Non-pigmented ciliary epithelial cell (primary cell): ENCODE results near the gene NFU1.

ENCODE experiments used
- DNase-seq: peaks from one replicate; pipeline ENCODE4 v3.0.0-alpha.2; 2010; ENCODE audit warnings: low read depth

The NFU1 gene

DNA sequence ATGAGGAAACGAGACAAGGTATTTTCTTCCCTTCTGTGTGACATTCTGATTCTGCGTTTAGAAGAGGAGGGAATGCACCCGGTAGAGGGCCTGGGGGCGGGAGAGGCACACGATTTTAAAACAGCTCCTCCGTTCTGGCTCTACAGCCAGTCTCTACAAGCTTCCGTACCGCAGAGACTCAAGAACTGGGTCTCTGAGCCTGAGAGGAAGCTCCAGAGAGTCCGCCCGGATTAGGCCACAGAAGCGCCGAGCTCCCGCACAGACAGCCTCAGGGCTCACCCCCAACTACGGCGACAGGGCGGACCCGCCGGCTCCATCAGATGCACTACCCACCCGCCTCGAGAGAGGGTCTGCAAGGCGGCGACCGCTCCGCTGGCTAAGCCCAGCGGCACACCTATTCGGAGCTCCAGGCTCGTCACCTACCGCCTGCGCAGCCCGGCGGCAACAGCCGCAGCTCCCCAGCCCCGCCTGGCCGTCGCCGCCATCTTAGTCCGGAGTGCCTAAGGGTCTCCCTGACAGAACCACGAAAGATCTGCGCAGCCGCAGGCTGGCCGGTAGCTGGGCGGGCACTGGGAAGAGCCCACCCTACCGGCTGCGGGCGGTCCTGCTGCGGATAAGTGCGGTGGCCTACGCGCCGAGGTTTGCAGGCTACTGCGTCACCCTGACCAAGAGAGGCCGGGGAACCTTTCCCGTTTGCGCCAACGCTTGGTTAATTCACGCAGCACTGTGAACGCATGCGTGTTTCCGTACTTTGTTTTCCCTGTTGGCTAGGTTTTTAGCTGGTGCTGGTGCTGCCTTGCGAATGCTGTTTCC, at the start of gene NFU1:
TSS of gene NFU1 (minus strand) at position 498 of the 813 bp plus-strand sequence. CDS start at position 485, 13 bp downstream.
- peak; percentile 84 for DNase-seq

DNA sequence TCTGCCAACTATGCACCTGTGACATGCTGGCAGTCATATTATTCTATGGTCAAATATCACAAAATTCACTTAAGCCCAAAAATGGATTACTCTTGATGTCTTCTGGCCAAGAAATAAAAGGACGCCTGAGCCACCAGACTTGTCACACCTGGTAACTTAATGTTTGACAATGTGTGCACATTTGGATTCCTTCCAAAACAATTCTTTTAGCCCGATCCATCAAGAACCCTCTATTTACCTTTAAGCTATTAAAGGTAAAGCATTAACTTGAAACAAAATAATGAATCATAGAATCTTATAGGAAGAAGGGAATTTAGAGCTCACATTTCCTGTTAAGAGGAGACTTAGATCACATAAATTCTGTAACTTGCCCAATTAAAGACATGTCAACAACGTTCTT, 46.5 kb upstream of the NFU1 start:
- no peak for DNase-seq

DNA sequence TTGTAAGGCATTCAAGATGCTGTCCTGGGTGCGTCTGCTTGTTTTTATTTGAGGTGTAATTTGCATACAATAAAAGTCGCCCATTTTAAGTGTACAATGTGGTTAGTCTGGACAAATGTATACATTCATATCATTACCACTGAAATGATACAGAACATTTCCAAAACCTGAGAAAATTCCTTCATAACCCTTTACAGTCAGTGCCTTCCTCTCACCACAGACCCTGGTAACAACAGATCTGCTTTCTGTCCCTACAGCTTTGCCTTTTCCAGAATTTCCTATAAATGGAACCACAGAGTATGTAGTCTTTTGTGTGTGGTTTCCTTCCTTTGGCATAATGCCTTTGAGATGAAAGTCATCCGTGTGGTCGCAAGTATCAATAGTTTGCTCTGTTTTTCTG, 45.8 kb upstream of the NFU1 start:
- DNase-seq: no peak

DNA sequence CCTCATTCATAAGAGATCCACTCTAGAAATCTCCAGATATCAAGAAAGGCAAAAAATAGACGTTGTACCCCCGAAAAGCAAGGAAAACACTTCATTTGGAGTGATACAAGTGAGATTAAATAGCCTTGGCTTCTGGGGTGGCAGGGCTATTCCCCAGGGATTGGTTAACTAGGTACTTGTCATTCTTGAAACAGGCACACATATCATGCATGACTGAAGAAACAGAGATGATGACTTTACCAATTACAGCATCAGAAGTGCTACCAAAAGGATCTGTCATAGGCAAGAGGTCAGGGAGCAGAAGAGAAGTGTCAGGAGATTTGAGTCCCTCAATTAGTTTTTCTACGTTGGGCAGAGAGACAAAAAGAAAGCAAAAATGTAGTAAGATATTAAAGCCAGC, 45.2 kb upstream of the NFU1 start:
- DNase-seq: no peak

DNA sequence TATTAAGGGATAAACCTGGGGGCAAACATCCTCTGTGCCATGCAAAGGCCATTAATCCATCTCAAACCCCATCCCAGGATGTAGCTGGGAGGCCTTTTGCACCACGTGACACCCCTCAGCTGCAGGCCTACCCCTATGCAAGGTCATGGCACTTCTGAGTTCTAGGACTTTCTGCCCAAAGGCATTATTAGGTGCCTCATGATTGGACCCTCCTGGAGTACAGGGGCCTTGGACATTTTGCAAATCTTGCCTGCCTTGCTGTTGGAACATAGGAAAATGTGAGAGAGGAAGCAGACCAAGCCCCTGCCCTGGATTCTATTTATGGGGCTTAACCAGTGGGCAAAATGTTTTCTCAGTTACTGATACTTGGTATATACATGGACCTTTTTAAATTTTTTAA, 44.2 kb upstream of the NFU1 start:
- DNase-seq: no peak

DNA sequence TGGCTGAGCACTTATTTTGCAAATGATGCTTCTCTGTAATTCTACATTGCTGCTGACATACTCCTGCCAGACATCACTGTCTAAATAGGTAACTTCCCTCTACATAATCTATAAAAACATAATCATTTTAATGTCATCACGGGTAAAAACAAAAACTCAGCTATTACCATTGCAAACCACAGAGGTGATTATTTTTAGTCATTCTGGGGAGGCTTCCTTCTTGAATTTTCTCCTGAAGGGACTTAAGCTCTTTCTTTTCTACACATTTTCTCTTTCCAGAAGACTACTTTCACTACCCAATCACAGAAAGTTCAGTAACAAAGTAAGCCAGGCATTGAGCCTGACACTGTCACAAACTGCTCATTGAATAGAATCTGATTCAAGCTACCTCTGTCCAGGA, 40.4 kb upstream of the NFU1 start:
- DNase-seq: no peak

DNA sequence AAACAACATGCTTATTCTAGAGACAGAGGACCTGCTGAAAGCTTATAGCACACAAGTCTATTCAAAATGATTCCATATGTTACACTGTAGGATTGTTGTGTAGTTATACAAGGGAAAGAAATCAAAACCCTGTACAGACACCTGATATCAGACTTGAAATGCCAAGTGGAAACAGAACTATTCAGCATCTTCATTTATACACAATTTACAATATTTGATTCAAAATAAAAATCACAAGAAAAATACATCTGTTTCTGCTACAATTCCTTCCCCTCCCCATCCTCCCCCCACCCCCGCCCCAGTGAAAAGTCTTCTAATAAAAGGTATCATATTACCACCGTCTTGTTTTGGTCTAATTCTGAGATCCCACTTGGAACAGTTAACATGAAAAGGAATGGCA, 37.5 kb upstream of the NFU1 start:
- DNase-seq: no peak

DNA sequence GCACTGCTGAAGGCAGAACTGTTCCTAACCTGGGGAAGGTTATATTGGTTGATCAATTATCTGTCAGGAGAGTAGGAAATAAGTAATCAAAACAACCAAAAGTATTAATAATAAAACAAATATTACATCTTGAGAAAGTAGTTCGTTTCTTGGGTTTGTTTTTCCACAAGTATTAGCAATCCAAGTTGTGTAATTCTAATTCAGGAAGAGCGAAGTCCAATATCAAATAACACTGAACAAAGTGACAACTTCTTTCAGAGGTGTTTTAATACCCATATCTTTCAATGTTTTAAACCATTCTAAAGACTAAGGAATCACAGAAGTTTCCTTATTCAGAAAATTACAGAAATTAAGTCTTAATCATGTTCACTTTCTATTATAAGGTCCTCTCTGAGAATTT, 34.6 kb upstream of the NFU1 start:
- DNase-seq: no peak

DNA sequence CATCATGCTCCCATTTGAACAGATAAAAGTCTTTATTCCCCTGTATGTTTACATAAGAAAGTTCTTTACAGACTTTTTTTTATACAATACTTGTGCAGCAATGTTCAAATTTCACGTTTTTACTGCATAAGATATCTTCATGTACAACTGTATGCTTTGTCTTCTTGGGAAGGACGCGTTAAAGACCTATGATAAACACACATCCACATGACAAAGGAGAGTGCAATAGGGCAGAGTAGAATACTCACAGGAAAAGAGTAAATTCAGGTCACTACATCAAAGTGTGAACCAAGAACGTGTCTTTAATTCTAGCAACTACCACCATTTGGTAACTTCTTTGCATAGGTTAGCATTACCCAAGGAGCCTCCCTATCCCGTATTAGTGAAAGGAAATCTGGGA, 33.7 kb upstream of the NFU1 start:
- no peak for DNase-seq

DNA sequence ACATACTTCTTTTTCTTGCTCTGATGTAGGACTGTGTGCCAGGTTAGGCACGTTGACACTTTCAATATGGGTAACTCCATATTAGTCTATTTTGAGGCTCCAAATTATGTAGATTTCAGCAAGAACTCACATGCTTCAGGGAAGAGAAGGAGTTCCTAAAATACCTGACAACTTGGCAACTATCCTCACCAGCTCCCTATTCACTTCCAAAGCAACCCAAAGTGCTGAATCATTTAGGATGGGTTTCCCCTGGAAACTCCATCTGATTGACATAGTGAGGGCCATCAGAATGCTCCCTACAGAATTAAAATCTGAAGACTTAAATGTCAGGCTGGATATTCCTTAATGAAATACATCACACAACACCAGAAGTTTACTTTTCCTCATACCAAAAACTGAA, 32.5 kb upstream of the NFU1 start:
- no peak for DNase-seq

DNA sequence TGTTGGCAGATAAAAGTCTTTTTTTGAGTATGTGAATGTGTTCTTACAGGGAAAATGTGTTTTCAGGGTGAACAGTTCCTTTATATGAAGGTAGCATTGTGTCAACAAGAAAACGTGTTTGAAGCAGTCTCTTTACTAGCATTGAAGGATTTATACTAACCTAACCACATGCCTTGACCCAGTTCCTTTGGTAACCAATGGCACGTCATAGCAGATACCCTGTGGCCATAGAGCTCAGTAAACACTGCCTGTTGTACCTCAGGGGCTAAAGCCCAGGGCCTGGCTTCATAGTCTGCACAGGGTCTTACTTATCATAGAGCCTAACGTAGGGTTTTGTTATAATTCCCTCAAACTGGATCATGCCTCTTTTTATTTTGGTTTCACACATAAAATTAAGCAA, 32.1 kb upstream of the NFU1 start:
- DNase-seq: no peak

DNA sequence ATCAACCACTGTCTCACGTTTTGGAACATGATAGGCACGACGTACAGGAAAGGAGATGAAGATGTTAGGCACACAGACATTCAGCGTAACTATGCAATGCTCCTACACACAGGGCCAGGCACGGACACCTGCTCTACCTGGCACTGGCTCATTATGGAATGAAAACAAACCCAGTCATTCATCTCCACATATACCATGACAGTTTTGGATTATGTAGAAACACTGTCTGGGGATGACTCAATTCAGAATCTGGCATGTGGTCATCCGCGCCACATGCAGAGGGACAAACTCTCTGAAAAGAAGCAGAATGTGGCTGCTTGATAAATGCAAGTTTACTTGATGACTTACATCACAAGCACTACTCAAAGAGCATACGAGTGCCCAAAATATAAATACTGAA, 29.5 kb upstream of the NFU1 start:
- no peak for DNase-seq

DNA sequence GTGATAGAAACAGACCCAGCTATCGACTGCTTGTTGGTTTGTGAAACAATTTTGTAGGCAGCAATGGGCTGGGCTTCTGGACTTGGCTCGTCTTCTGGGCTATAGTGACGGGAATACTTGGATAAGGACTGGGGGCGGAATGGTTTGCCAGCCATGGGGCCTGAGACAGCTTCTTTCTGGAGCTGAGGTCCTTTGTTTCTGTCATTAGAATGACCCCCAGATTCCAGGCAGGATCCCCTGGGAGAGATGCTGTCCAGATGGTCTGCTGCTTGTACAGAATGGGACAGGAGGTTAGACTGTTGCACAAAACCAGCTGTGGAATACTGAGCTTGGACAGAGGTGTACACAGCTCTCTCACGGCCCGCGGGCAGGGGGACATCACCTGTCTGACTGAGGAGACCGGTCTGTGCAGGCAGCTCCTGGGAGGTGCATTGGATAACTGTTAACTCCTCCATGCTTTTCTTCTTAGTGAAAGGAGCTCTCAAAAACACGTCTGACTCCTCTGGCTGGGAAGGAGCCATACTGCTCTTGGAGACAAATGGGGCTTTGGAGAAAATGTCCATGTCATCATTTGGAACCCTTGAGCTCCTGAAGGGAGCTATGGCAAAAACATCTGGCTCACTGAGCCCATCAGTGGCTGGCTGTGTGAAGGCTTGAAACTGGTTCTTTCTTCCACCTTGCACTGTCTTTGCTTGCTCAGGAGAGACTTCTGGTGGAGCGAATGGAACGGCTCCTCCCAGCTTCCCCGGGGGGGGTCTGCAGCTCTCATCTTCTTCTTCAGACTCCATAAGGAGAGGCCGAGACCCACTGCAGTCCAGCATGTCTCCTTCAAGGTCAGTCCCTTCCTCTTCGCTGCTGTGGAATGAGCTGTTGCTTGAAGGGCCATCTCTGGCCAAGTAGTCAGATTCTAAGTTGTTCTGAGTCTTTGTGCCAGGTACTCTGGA, 28.6 kb upstream of the NFU1 start:
- no peak for DNase-seq

DNA sequence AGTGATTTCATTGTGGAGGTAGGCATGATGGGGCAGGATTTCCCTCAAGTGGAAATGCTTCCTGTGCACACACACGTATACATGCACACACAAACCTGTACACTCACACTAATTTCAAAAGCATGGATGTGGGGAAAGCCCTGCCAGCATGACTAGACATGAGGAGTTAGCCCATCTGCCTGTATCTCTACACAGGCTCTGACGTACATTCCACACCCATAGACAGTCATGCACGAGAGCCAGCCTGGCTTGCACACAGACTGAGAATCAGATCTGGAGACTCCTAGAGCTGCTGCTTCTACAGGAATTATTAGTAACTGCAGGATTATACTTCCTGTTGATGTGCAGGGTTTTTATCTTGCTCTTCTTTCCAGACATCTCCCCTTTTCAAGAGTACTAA, 27.3 kb upstream of the NFU1 start:
- peak; percentile 2 for DNase-seq

DNA sequence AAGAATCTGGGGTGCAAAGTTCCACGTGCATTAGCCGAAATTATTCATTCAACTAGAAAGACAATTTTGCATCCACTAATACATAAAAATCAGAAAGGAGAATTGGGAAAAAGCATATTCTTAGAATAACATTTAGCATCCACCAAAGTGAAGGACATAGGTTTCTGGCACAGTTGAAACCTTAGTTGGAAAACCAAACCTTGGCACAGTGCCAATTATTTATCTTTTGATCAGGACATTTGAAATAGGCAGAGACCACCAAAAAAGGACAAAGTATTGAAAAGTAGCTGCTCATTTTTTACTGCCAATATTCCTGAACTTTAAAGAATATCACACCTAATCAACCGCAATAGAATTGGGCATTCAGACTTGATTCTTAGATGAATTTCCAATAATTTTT, 25.5 kb upstream of the NFU1 start:
- DNase-seq: no peak

DNA sequence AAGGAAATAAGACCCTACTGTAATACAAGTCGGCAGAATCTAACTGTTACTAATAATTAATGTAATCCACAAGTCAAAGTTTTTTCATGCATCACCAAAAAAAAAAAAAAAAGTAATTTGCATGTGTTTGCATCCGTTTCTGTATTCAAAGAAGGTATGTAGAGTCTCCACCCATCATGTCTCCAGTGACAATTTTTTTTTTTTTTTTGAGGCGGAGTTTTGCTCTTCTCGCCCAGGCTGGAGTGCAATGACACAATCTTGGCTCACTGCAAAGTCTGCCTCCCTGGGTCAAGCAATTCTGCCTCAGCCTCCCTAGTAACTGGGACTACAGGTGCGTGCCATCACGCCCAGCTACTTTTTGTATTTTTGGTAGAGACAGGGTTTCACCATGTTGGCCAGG, 24.2 kb upstream of the NFU1 start:
- DNase-seq: no peak

DNA sequence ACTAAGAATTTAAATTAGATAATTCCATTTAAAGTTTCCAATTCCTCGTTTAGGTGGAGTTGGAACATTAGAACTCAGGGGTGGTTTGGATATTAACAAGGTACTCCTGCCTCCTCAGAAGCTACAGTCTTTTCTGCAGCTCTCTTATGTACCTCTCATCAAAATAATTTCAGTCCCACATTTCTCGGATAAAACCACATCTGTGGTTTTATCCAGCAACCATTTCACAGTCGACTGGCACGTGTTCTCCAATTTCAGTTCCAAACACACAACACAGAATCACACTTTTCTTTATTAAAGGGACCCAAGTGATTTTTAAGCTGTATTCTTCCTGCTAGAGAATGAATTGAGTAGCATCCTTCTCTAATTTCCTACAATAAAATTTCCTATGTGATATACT, 22.7 kb upstream of the NFU1 start:
- no peak for DNase-seq

DNA sequence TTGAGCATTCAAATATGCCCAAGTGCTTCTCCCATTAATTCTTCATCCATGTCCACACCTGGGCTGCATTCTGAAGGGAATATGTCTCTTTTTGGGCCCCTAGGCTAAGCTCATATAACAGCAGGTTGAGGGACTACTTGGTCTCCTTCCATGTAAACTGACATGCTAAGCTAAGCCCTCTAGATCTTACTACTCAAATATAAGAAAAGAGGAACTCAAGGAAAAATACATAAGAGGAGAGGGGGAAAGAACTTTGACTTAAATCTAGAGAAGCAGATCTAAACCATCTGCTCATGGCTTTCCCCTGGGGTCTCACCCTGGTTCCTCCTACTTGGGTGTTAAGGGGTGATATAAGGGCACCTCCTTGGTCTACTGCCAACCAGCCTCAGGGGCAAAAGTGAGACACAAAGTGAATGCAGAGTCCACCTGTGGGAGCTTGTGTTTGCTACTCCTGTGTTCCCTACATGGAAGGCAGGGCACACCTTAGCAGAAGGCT, 19.8 kb upstream of the NFU1 start:
- no peak for DNase-seq

DNA sequence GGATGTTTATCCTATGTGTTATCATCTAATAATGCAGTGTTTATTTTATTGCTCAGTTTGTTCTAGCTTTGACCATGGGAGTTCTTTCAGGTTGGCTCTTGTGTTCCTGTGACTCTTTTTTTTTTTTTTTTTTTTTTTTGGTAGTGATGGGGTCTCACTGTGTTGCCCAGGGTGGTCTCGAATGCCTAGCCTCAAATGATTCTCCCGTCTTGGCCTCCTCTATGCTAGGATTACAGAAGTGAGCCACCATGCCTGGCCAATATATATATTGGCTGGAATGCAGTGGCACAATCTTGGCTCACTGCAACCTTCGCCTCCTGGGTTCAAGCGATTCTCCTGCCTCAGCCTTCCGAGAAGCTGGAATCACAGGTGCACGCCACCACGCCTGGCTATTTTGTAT, 18.9 kb upstream of the NFU1 start:
- no peak for DNase-seq

DNA sequence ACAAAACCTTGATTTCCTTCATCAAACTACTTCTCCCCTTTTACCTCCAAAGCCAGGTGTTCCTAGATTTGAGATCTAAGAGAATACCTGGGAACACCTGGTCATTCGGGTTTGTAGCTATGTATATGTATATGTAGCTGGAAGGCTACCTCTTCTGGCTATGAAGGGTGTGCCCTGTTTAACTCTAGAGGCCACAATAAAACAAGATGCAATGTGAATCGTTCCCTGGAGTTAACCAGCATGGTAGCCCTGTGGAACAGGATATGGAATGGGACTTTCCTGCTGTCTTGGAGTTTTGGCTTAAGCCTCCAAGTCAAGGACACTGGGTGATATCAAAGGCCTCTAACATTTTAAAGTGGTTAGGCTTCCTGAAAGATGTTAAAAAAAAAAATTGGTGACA, 17.7 kb upstream of the NFU1 start:
- DNase-seq: no peak

DNA sequence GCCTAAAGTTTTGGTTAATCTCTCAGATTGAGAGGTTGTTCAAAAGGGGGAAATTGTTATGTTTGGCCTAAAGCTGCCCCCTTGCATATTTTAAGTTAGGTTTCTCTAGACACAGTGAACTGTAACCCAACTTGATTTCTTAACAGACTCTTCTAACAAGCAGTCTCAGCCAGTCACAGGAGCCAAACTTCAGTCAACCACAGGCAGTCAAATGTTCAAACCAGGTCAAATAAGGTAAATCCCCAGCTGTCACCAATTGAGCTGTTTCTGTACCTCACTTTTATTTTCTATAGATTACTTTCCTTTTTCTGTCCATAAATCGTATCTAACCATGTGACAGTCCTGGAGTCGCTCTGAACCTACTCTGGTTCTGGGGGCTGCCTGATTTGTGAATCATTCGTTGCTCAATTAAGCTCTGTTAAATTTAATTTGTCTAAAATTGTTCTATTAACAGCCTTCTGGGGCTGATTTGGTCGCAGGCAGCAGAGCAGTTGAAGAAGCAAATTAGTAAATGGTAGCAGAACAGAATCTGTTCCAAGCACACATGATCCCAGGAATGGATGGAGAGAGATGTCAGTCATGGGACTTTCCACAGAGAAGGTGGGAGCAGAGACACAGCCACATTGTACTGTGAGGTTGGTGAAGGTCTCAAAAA, 16.4 kb upstream of the NFU1 start:
- DNase-seq: no peak

DNA sequence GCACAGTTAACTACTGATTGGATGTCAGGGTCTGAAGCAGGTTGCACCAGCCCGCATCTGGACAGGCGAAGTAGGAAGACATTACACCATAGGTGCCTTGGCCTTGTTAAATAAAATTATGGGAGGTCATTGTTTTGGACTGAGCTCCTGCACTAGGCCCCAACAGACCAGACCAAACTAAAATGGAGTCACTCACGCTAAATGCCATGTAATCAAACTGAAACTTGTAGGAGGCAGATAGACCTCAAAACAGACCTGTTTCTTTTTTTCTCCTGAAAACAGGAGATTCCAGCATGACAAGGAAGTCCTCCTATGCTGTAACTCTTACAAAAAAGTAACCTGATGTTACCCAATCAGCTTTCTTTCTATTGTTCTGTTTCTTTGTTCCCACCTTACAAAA, 15.5 kb upstream of the NFU1 start:
- DNase-seq: no peak
